ENCODE results near the gene HDAC4. TPM values are rescaled to one million over a fixed set of nuclear protein-coding genes. Genes with fewer than 3 reads are reported as not detected.

The HDAC4 gene
- total and polyA plus RNA-seq, 2 donors (not counting 1 experiment from before 2014, with no cell fraction given): 13.5 to 46.0 TPM

- peaks cover 8% of the 10 kb centered on the region for H3K79me2 ChIP-seq (ENCODE audit: control insufficient read depth, insufficient read depth, low read length)
- no peak overlapping the region for H3K27ac Mint-ChIP-seq
- peak overlapping the region; percentile 11 for H3K4me2 ChIP-seq (replicated peaks; ENCODE audit: low read depth, low read length, poor library complexity, severe bottlenecking)
- DNase-seq (no peak), ATAC-seq (ENCODE audit: low read depth) (no peak)
- no peak overlapping the region for H3K4me3 ChIP-seq (ENCODE audit: control extremely low read depth in 1 of 5, extremely low read depth in 1 of 5, insufficient read depth in 1 of 5, low read depth in 2 of 5, low read length in 4 of 5)
- no peak overlapping the region for H2AFZ ChIP-seq (ENCODE audit: insufficient read depth, low read depth, low read length, poor library complexity, severe bottlenecking)
- H3K27ac ChIP-seq (ENCODE audit: low read length in 2 of 2): no peak overlapping the region
- H3K4me3 Mint-ChIP-seq: no peak overlapping the region
- H3K4me1 ChIP-seq (ENCODE audit: control insufficient read depth in 2 of 2, insufficient read depth in 2 of 2, low read length in 2 of 2): peaks cover 20 to 25% of the 10 kb centered on the region in 2 donors
- H3K36me3 ChIP-seq (replicated peaks in 1 of 2; ENCODE audit: control extremely low read depth in 1 of 2, control insufficient read depth in 1 of 2, extremely low read depth in 1 of 2, insufficient read depth in 2 of 2, low read length in 1 of 2): no peaks in the 10 kb centered on the region
- peaks cover 2% of the 10 kb centered on the region for H3K9me3 Mint-ChIP-seq (ENCODE audit: insufficient read depth)
- TF ChIP-seq CTCF (IDR thresholded peaks at IDR 0.05) (no peak), EZH2 (IDR thresholded peaks at IDR 0.05; ENCODE audit: borderline replicate concordance, insufficient read depth, low read depth, low read length, poor library complexity, severe bottlenecking) (no peak)
- no peaks in the 10 kb centered on the region for H3K27me3 Mint-ChIP-seq
- no peak overlapping the region for H3K9ac ChIP-seq (ENCODE audit: low read length)
- no peaks in the 10 kb centered on the region for H4K20me1 ChIP-seq (ENCODE audit: control insufficient read depth, insufficient read depth, low read length, poor library complexity, severe bottlenecking)
- intact Hi-C loops (cut with micrococcal nuclease): no loop called here
- CTCF ChIA-PET: no interaction called here
- POLR2A ChIA-PET: no interaction called here
- 83% methylated on average over 7 of the region's 14 CpGs for WGBS (ENCODE audit: insufficient coverage)
- peaks cover 37% of the 10 kb centered on the region for H3K4me1 Mint-ChIP-seq
- no peaks in the 10 kb centered on the region for H3K27me3 ChIP-seq (replicated peaks in 1 of 4; ENCODE audit: control extremely low read depth in 1 of 4, control insufficient read depth in 3 of 4, insufficient read depth in 4 of 4, low read length in 3 of 4)
- H3K9me3 ChIP-seq (ENCODE audit: control extremely low read depth in 1 of 3, control insufficient read depth in 2 of 3, insufficient read depth in 1 of 3, low read length in 2 of 3): peaks cover 0 to 4% (median 3%) of the 10 kb centered on the region in 3 donors
These were observed 78.3 kb downstream of the HDAC4 start for GRCh38 chr2:239322416-239323086.

- Histone ChIP-seq H3K36me3 (replicated peaks in 1 of 2; ENCODE audit: control extremely low read depth in 1 of 2, control insufficient read depth in 1 of 2, extremely low read depth in 1 of 2, insufficient read depth in 2 of 2, low read length in 1 of 2) (no peaks in the 10 kb centered on the region), H3K9ac (ENCODE audit: low read length) (no peak overlapping the region), H2AFZ (ENCODE audit: insufficient read depth, low read depth, low read length, poor library complexity, severe bottlenecking) (no peak overlapping the region), H3K4me2 (replicated peaks; ENCODE audit: low read depth, low read length, poor library complexity, severe bottlenecking) (peak overlapping the region; percentile 11), H3K4me1 (ENCODE audit: control insufficient read depth in 2 of 2, insufficient read depth in 2 of 2, low read length in 2 of 2) (peaks cover 15 to 18% of the 10 kb centered on the region in 2 donors), H3K9me3 (ENCODE audit: control extremely low read depth in 1 of 3, control insufficient read depth in 2 of 3, insufficient read depth in 1 of 3, low read length in 2 of 3) (peaks cover 0 to 4% (median 3%) of the 10 kb centered on the region in 3 donors), H3K27me3 (replicated peaks in 1 of 4; ENCODE audit: control extremely low read depth in 1 of 4, control insufficient read depth in 3 of 4, insufficient read depth in 4 of 4, low read length in 3 of 4) (no peaks in the 10 kb centered on the region), H3K27ac (ENCODE audit: low read length in 2 of 2) (no peak overlapping the region), H3K4me3 (ENCODE audit: control extremely low read depth in 1 of 5, extremely low read depth in 1 of 5, insufficient read depth in 1 of 5, low read depth in 2 of 5, low read length in 4 of 5) (no peak overlapping the region), H4K20me1 (ENCODE audit: control insufficient read depth, insufficient read depth, low read length, poor library complexity, severe bottlenecking) (no peaks in the 10 kb centered on the region), H3K79me2 (ENCODE audit: control insufficient read depth, insufficient read depth, low read length) (peaks cover 11% of the 10 kb centered on the region)
- peaks cover 31% of the 10 kb centered on the region for H3K4me1 Mint-ChIP-seq
- H3K9me3 Mint-ChIP-seq (ENCODE audit: insufficient read depth): peaks cover 2% of the 10 kb centered on the region
- DNase-seq: no peak
- ChIA-PET POLR2A (no interaction called here), CTCF (no interaction called here)
- WGBS (ENCODE audit: insufficient coverage): 89% methylated on average over 4 of the region's 9 CpGs
- no peak overlapping the region for H3K4me3 Mint-ChIP-seq
- H3K27ac Mint-ChIP-seq: no peak overlapping the region
- H3K27me3 Mint-ChIP-seq: no peaks in the 10 kb centered on the region
- no peak for TF ChIP-seq CTCF (IDR thresholded peaks at IDR 0.05)
- no peak for TF ChIP-seq EZH2 (IDR thresholded peaks at IDR 0.05; ENCODE audit: borderline replicate concordance, insufficient read depth, low read depth, low read length, poor library complexity, severe bottlenecking)
- no peak for ATAC-seq (ENCODE audit: low read depth)
- intact Hi-C loops (cut with micrococcal nuclease): no loop called here
These were observed 79.0 kb downstream of the HDAC4 start for GRCh38 chr2:239321596-239322415.
